ENCODE measurements around the gene ZFAND2A.

DNA sequence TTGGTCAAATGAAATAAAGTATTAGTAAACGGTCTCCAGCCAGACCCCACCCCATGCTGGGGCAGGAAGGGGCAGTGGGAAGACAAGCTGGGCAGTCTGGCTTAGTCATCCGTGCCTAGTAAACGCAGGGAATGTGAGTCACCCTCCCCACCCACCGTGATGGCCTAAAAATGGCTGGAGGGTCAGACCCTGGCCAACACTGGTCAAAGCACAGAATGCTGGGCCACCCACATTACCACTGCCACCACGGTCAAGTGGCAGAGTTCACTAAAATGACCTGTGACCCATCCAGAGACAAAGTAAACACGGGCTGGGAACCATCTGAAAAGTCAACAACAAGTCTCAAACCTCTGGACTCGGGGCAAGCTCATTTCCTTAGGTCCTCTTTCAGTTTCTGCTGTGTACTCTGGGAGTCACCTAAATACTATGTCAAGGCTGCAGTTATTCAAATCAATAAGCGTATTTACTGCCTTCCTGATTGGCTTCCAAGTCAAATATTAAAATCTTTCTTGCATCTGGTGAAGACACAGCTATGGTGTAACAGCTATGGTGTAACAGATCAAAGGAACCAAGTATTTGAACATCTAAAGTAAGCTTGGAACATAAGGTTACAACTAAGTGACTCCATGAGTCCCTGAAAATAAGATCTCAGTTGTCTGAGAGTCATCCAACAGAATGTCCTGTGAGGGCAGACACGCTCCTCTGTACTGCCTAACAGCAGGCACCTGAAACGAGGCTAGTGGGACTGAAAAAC lies 3.0 kb downstream of the ZFAND2A start:
- TF ChIP-seq, protein P1, sequence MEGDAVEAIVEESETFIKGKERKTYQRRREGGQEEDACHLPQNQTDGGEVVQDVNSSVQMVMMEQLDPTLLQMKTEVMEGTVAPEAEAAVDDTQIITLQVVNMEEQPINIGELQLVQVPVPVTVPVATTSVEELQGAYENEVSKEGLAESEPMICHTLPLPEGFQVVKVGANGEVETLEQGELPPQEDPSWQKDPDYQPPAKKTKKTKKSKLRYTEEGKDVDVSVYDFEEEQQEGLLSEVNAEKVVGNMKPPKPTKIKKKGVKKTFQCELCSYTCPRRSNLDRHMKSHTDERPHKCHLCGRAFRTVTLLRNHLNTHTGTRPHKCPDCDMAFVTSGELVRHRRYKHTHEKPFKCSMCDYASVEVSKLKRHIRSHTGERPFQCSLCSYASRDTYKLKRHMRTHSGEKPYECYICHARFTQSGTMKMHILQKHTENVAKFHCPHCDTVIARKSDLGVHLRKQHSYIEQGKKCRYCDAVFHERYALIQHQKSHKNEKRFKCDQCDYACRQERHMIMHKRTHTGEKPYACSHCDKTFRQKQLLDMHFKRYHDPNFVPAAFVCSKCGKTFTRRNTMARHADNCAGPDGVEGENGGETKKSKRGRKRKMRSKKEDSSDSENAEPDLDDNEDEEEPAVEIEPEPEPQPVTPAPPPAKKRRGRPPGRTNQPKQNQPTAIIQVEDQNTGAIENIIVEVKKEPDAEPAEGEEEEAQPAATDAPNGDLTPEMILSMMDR (IDR thresholded peaks at IDR 0.05) = no peak
- TF ChIP-seq POLR2A (IDR thresholded peaks at IDR 0.05) = no peak

Measured in uterus (tissue), 2 donors.